Measurements from ENCODE around the gene KIF16B.

KIF16B gene

DNA sequence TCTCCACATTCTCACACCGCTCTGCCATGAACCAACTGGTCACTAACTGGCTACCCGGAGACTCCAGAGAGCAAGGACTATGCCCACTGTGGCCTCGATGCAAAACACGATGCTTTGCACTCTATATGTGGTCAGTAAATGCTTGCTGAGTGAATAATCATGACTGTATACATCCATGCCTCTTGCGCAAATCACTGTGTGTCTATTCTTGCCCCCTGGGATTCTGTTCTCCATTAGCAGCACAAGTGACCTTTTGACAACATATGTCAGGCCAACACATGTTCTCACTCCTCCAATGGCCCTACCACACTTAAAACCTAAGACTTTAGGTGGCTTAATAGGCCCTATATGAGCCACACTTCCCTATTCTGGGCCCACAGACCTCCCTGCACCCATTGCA is 16.9 kb downstream of the KIF16B start:
- H3K4me3 ChIP-seq (ENCODE audit: low read depth, low read length): no peak overlapping the region
- peak; percentile 81 for DNase-seq
- TF ChIP-seq, protein P1, sequence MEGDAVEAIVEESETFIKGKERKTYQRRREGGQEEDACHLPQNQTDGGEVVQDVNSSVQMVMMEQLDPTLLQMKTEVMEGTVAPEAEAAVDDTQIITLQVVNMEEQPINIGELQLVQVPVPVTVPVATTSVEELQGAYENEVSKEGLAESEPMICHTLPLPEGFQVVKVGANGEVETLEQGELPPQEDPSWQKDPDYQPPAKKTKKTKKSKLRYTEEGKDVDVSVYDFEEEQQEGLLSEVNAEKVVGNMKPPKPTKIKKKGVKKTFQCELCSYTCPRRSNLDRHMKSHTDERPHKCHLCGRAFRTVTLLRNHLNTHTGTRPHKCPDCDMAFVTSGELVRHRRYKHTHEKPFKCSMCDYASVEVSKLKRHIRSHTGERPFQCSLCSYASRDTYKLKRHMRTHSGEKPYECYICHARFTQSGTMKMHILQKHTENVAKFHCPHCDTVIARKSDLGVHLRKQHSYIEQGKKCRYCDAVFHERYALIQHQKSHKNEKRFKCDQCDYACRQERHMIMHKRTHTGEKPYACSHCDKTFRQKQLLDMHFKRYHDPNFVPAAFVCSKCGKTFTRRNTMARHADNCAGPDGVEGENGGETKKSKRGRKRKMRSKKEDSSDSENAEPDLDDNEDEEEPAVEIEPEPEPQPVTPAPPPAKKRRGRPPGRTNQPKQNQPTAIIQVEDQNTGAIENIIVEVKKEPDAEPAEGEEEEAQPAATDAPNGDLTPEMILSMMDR (IDR thresholded peaks at IDR 0.05; ENCODE audit: low read depth, low read length, missing control alignments): no peak
- no peak overlapping the region for H3K27ac ChIP-seq
- no peaks in the 10 kb centered on the region for H3K36me3 ChIP-seq (replicated peaks)
- in situ Hi-C loops (cut with HindIII; ENCODE audit: low pct_ligation_motif_present, low sequenced_read_pairs): no loop called here
- H3K27me3 ChIP-seq (replicated peaks): no peaks in the 10 kb centered on the region

DNA sequence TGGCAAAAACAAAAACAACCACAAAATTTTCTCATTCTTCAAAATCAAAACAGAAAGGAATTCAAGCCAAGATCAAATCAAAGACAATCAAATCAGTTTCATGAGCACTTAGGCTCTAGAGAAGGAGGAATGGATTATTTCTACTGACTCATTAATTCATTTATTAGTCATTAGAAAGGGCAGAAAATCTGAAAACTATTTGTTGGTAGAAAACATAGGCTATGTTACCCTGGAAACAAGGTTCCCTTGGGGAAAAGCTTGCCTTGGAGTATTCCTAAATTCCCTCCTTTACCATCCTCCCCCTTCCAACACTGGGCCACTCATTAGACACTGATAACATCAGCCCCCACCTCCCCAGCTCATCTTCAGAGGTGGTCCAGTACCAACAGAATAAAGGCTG is 17.5 kb downstream of the KIF16B start:
- Histone ChIP-seq H3K27ac (no peak overlapping the region), H3K27me3 (replicated peaks) (no peaks in the 10 kb centered on the region), H3K4me3 (ENCODE audit: low read depth, low read length) (no peak overlapping the region), H3K36me3 (replicated peaks) (no peaks in the 10 kb centered on the region)
- TF ChIP-seq, protein P1 (IDR thresholded peaks at IDR 0.05; ENCODE audit: low read depth, low read length, missing control alignments): no peak
- no peak for DNase-seq
- in situ Hi-C loops (cut with HindIII; ENCODE audit: low pct_ligation_motif_present, low sequenced_read_pairs): no loop called here

DNA sequence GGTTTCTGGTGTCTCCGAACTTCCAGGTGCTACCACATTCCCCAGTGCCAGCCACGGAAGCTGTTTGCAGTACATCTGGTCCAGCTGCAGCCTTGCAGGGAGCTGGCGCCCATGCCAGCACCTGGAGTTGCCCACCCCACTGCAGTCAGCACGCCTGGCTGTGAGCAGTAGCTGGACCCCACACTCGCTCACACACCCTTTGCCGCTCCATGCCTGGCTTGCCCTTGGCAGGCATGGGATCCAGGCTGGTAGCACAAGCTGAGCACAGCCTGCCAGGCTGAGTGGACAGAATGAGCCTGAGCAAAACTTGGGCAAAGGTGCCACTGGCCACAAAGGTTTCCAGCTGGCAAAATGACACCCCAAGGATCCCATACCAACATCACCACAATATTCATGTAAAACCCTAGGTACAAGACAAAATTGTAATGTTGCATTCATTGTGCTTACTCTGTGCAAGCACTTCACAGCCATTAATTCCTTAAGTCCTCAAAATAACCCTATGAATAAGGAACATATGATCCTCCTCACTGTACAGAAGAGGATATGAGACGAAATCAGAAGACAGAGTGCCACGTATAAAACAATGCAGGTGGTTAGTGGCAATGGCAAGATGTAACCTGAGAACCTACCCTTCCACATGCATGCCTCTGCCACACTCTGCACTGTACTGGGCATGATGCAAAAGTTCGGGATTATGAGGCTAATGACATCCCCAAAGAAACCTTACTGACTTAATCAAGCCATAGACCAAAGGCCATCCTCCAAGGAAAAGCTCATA is 18.3 kb downstream of the KIF16B start:
- TF ChIP-seq, protein P1 (IDR thresholded peaks at IDR 0.05; ENCODE audit: low read depth, low read length, missing control alignments): no peak
- H3K27me3 ChIP-seq (replicated peaks): no peaks in the 10 kb centered on the region
- H3K27ac ChIP-seq: no peak overlapping the region
- in situ Hi-C loops (cut with HindIII; ENCODE audit: low pct_ligation_motif_present, low sequenced_read_pairs): no loop called here
- no peak overlapping the region for H3K4me3 ChIP-seq (ENCODE audit: low read depth, low read length)
- no peak for DNase-seq
- no peaks in the 10 kb centered on the region for H3K36me3 ChIP-seq (replicated peaks)

DNA sequence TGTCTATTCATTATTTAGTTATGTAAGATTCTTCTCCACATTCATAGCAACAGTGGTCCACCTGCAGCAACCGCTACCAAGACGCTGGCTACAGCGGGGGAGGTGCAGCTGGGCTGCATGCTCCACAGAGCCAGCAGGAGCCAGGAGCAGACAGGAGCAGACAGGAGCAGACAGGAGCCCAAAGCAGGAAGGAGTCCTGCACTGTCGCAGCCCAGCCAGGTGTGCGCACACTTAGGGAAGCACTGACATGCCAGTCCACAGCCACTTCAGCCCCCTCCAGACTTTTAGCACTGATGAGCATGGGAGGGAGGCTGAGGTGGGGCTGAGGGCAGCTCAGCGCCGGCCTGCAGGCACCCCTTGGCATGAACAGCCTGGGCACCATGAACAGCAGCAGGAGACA is 19.6 kb downstream of the KIF16B start:
- no peak for DNase-seq
- in situ Hi-C loops (cut with HindIII; ENCODE audit: low pct_ligation_motif_present, low sequenced_read_pairs): no loop called here
- H3K4me3 ChIP-seq (ENCODE audit: low read depth, low read length): no peak overlapping the region
- TF ChIP-seq, protein P1 (IDR thresholded peaks at IDR 0.05; ENCODE audit: low read depth, low read length, missing control alignments): no peak
- no peaks in the 10 kb centered on the region for H3K36me3 ChIP-seq (replicated peaks)
- H3K27me3 ChIP-seq (replicated peaks): no peaks in the 10 kb centered on the region
- no peak overlapping the region for H3K27ac ChIP-seq

DNA sequence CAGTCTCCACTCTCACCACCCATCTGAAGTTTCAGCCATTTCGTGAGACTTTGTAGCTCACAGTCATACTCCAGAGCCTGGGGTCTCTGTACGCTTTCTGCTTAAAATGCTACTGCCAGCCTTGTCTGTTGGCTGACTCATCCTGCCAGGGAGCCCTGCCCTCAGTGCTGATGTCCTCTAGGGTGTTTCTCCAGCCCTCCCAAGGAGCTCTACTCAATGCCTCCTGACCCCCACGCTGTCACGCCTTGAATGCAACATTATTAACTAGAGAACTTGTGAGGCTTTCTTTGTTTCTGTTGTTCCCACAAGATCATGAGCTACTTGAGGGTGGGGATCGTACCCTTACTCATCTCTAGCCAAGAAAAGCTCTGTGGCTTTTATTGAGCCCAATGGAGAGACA is 20.1 kb downstream of the KIF16B start:
- no peak for DNase-seq
- TF ChIP-seq, protein P1 (IDR thresholded peaks at IDR 0.05; ENCODE audit: low read depth, low read length, missing control alignments): no peak
- Histone ChIP-seq H3K36me3 (replicated peaks) (no peaks in the 10 kb centered on the region), H3K27me3 (replicated peaks) (no peaks in the 10 kb centered on the region), H3K27ac (no peak overlapping the region), H3K4me3 (ENCODE audit: low read depth, low read length) (no peak overlapping the region)
- in situ Hi-C loops (cut with HindIII; ENCODE audit: low pct_ligation_motif_present, low sequenced_read_pairs): no loop called here

DNA sequence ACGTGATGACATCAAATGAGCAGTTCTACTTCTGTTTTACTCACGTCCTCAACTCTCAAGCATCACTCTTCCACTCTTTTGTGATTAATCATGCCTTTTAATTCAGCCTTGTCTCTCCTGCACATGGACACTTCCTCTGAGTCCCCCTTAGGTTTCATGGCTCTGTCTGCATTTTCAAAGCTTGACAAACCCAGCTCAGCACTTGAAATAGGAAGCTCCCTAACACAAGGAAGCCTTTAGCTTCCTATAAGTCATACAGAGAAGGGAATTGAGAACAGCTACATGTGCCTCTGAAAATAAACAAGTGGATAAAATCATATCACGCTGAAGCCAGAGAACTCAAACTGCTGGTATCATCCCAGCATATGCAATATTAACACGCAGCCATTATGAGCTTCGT is 21.2 kb downstream of the KIF16B start:
- H3K4me3 ChIP-seq (ENCODE audit: low read depth, low read length): no peak overlapping the region
- no peaks in the 10 kb centered on the region for H3K27me3 ChIP-seq (replicated peaks)
- no peaks in the 10 kb centered on the region for H3K36me3 ChIP-seq (replicated peaks)
- DNase-seq: no peak
- in situ Hi-C loops (cut with HindIII; ENCODE audit: low pct_ligation_motif_present, low sequenced_read_pairs): no loop called here
- no peak overlapping the region for H3K27ac ChIP-seq
- TF ChIP-seq, protein P1 (IDR thresholded peaks at IDR 0.05; ENCODE audit: low read depth, low read length, missing control alignments): no peak
